Choroid plexus epithelial cell (primary cell): ENCODE data around the gene MMP3.

Source experiments
- DNase-seq: peaks from one replicate; pipeline ENCODE4 v3.0.0-alpha.2; 2010; ENCODE audit warnings: low read depth
- H3K4me3 ChIP-seq: 2 replicates; pipeline ENCODE4 v1.5.1; 2011; ENCODE audit warnings: low read depth, mild to moderate bottlenecking, control low read depth, low read length, moderate library complexity
- TF ChIP-seq, protein P1 (sequence below): conservative IDR thresholded peaks from 2 replicates; pipeline ENCODE4 v1.5.1; 2011; ENCODE audit warnings: low read depth, mild to moderate bottlenecking, control low read depth, inconsistent platforms, low read length, moderate library complexity

Gene MMP3

DNA sequence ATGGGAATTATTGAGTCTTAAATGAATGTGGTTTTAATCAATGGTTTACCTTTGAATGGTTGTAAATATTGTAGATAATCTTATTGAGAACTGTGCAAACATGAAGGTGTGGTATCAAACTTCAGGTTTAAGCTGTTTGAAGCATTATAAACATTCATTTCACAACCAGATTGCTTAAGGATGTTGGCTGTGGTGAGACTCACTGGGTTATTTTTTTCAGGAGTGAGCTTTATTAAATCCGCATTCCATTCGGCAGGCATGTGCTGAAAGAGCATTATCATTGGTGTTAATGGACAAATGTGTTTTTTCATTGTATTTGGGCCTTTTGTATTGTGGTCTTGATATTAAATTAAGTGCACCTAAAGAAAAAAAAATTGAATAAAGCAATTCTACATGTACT, 9.7 kb downstream of the MMP3 start:
- no peak overlapping the region for H3K4me3 ChIP-seq
- peak; percentile 11 for DNase-seq
- TF ChIP-seq, protein P1, sequence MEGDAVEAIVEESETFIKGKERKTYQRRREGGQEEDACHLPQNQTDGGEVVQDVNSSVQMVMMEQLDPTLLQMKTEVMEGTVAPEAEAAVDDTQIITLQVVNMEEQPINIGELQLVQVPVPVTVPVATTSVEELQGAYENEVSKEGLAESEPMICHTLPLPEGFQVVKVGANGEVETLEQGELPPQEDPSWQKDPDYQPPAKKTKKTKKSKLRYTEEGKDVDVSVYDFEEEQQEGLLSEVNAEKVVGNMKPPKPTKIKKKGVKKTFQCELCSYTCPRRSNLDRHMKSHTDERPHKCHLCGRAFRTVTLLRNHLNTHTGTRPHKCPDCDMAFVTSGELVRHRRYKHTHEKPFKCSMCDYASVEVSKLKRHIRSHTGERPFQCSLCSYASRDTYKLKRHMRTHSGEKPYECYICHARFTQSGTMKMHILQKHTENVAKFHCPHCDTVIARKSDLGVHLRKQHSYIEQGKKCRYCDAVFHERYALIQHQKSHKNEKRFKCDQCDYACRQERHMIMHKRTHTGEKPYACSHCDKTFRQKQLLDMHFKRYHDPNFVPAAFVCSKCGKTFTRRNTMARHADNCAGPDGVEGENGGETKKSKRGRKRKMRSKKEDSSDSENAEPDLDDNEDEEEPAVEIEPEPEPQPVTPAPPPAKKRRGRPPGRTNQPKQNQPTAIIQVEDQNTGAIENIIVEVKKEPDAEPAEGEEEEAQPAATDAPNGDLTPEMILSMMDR: no peak

DNA sequence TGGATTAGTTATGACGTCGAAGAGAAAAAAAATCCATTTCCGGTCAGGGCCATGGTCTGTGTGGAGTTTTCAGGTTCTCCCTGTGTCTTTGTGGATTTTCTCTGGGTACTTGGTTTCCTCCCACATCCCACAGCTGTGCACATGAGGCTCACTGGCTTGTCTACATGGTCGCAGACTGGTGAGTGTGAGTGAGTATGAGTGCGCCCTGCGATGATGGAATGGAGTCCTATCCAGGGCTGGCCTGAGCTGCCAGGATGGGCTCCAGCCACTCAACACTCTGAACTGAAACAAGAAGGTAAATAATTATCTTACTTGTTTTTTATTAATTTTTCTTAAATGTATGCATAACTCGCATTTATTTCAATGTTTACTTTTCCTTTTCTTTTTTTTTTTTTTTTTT, 10.8 kb downstream of the MMP3 start:
- TF ChIP-seq, protein P1: no peak
- H3K4me3 ChIP-seq: no peak overlapping the region
- no peak for DNase-seq

DNA sequence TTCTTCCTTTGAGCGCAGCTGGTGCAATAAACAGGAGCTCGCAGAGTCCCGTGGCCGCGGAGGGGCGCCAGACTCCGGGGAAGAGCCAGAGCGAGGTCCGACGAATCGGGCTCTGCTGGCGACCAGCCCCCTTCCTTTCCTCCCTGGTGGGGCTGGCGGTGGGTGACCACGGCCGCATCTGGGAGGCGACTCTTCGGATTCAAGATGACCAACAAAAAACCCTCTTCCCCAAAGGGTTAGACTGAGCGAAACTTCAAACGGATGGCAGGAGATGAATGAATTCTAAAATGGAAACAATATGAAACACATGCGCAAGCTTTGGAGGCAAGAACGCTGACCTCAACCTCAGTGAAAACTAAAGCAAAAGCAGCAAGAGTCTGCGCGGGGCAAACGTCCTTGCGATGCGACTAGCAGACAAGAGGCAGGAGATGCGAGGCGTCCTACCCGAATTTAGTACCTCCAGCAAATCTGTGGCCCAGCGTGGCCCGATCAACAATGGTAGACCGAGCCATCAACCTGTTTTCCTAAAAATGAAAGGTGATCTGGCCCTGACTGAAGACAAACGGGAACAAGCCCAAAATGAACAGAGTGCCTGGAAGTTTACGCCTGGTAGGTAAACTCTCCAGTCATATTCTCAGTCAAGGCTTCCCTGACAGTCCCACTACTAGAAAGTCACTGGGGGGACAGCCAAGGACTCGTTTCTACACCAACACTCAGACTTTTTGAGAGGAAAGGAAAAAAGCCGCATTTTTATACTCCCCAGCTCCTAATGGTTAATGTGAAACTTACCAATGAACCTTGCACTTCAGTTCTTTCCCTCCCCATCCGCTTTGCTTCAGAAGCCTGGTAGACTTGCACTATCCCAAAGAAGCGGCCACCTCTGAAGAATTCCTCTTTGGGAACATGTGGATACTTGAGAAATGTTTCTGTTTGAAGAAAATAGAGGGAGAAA, 11.6 kb downstream of the MMP3 start:
- DNase-seq: peak; percentile 65
- H3K4me3 ChIP-seq: peak overlapping the region; percentile 47
- TF ChIP-seq, protein P1: peak; percentile 71

DNA sequence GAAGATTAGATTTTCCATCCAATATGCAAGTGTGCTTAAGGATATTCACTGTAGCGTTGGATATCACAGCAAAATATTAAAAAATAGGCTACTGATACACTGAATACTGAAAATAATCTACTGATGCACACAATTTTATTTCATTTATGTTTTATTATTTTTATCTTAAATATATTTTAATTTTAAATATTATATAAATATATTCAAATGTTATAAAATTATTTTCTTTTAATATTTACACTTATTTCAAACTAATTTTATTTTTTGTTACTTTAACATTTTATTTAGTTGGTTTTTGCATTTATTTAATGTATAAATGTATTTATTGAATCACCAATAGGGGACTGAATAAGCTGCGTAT, 12.3 kb downstream of the MMP3 start:
- no peak overlapping the region for H3K4me3 ChIP-seq
- no peak for DNase-seq
- TF ChIP-seq, protein P1: no peak

DNA sequence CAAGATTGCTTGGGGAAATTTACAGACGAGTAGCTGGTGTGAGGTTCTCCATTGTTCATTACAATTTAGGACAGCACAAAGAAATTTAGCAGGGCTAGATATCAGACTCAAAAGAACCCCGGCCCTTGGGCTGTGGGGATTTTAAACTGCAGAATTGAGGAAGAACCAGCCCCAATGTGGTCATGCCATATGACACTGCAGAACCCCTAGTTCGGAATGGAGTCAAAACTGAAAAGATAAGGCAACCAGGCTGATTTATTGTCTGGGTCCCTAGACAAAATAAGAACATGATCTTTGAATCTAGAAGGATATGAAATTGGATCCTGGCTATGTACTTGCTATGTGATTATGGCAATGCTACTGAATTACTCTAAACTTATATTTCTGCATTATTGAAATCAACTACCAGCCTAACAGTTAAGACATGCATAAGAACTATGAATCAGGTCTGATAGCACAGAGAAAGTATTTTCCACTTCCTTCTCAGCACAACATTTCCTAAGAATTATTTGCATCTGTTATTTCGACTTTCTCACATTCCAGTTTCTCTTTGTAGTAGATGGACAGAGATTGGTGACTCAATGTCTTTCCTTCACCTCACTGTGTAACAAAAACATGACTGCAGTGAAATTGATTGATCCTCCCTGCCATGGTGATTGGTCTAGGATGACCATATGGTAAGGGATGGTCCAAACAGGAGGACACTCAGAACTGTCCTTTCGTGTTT, 13.2 kb downstream of the MMP3 start:
- peak; percentile 19 for DNase-seq
- TF ChIP-seq, protein P1: no peak
- no peak overlapping the region for H3K4me3 ChIP-seq

DNA sequence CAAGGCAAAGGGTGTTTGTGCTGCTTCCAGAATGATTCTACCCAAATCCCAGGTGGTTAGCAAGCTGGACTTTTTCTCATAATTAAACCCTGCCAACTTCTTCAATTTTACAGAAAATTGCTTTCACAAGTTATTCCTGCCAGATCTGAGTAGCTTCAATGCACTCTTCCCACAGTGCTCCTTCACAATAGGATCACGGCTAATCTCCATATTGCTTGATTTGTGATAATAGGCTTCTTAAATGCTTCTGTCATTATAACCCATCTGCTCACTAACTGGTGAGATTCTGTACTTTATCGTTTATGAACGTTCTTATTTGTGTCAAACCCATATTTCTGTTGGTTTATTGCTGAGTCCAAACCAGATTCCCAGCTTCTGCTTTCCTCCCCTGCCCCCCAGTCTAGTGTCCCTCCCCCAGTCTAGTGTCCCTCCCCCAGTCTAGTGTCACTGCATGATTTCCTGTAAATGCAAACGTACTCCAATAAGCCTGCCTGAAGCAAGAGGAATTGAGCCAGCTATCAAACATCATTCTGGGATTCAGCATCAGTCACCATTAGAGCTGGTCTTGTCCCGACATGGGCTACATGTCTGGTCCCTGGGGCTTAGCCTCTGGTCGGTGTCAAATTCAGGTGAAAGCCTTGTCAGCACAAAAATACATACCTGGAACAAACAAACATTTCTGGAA, 14.0 kb downstream of the MMP3 start:
- no peak for DNase-seq
- TF ChIP-seq, protein P1: no peak
- H3K4me3 ChIP-seq: no peak overlapping the region
